ENCODE measurements around the gene HOXC9. TPM values are rescaled to one million over a fixed set of nuclear protein-coding genes. Genes with fewer than 3 reads are reported as not detected.

HOXC9 gene
- total RNA-seq, 1 experiment from 2014 or later: 11.3 TPM

GRCh38 chr12:54051874-54052437 is 52.0 kb downstream of the HOXC9 start:
- BruUV-seq (replicated peaks): no TSS peak
- TF ChIP-seq EZH2phosphoT487 (IDR thresholded peaks at IDR 0.05; ENCODE audit: borderline replicate concordance) (no peak), YY1 (IDR thresholded peaks at IDR 0.05; ENCODE audit: extremely low read depth, insufficient replicate concordance, low read depth, low read length) (no peak), MAX (IDR thresholded peaks at IDR 0.05) (no peak), CTCF (IDR thresholded peaks at IDR 0.05 in 2 of 3, conservative IDR thresholded peaks at IDR 0.05 in 1 of 3; ENCODE audit: borderline replicate concordance in 1 of 3, insufficient read depth in 1 of 3, low read depth in 2 of 3, low read length in 2 of 3) (no peak), ZFX (IDR thresholded peaks at IDR 0.05) (no peak), ATF3 (IDR thresholded peaks at IDR 0.05) (no peak), SP1 (IDR thresholded peaks at IDR 0.05; ENCODE audit: low read depth) (no peak), EZH2 (IDR thresholded peaks at IDR 0.05) (no peak)
- no peaks in the 10 kb centered on the region for H3K79me2 ChIP-seq (ENCODE audit: insufficient read depth, low read length)
- H4K20me1 ChIP-seq (ENCODE audit: insufficient read depth): no peaks in the 10 kb centered on the region
- ATAC-seq: no peak
- no peak overlapping the region for H3K9ac ChIP-seq (ENCODE audit: low read length)
- H3K27ac ChIP-seq (ENCODE audit: low read depth, low read length): no peak overlapping the region
- no peaks in the 10 kb centered on the region for H3K36me3 ChIP-seq (ENCODE audit: control insufficient read depth in 1 of 2, insufficient read depth in 2 of 2, low read length in 2 of 2)
- H3K9me2 ChIP-seq (ENCODE audit: insufficient read depth): no peaks in the 10 kb centered on the region
- H2AFZ ChIP-seq (ENCODE audit: low read depth, low read length, poor library complexity, severe bottlenecking): no peak overlapping the region
- no peaks in the 10 kb centered on the region for H3K4me1 ChIP-seq (ENCODE audit: control insufficient read depth in 1 of 2, insufficient read depth in 2 of 2, low read length in 2 of 2)
- H3K9me3 ChIP-seq (ENCODE audit: control insufficient read depth in 1 of 2, insufficient read depth in 1 of 2, low read depth in 1 of 2, low read length in 2 of 2): no peaks in the 10 kb centered on the region
- no peaks in the 10 kb centered on the region for H3K27me3 ChIP-seq (ENCODE audit: insufficient read depth, low read length)
- ChIA-PET CTCF (interaction anchor here (1.3 kb wide), 1 partner anchor 19 kb away, joined by 5 read pairs; the partner anchor contains the start of gene HOXC5), POLR2A (interaction anchor here (0.6 kb wide), 1 partner anchor 34 kb away, joined by 3 read pairs; no protein-coding TSS in a partner anchor), RAD21 (ENCODE audit: low non-redundant PET in 1 of 2, low total read pairs in 2 of 2, uncharacterized antibody in 2 of 2, unreplicated experiment in 2 of 2) (no interaction called here)
- no peak overlapping the region for H3K4me3 ChIP-seq (replicated peaks in 1 of 2; ENCODE audit: low read depth in 1 of 2, low read length in 2 of 2)
- intact Hi-C loops (cut with micrococcal nuclease): no loop called here
- H3K4me2 ChIP-seq (ENCODE audit: low read length): no peak overlapping the region
- no peak for DNase-seq (ENCODE audit: low read depth, low spot score)

Measured in HCT116 (cell line).